KOPT-K1 (cell line): ENCODE results near the gene YIF1B.
"Not testable (repeated sequence)": the region's sequence is repeated elsewhere in the genome, so short reads cannot be mapped to it uniquely, and the experiment has no call there.

Source experiments
- H3K27ac ChIP-seq: fragments of 200-600 bp; sonication (generic); 2 replicates; pipeline ENCODE4 v1.5.1; 2016; ENCODE audit warnings: antibody characterized with exemption, mild to moderate bottlenecking, low read depth, low read length; ENCODE audit not compliant: poor library complexity, severe bottlenecking
- H3K36me3 ChIP-seq: fragments of 200-600 bp; sonication (generic); 2 replicates; pipeline ENCODE4 v1.5.1; 2017; ENCODE audit warnings: antibody characterized with exemption, mild to moderate bottlenecking, low read length, moderate library complexity; ENCODE audit not compliant: insufficient read depth
- H3K9me3 ChIP-seq: fragments of 200-600 bp; sonication (generic); 2 replicates; pipeline ENCODE4 v1.5.1; 2017; ENCODE audit warnings: antibody characterized with exemption, low read length, mild to moderate bottlenecking; ENCODE audit not compliant: insufficient read depth, poor library complexity, severe bottlenecking

YIF1B gene

DNA sequence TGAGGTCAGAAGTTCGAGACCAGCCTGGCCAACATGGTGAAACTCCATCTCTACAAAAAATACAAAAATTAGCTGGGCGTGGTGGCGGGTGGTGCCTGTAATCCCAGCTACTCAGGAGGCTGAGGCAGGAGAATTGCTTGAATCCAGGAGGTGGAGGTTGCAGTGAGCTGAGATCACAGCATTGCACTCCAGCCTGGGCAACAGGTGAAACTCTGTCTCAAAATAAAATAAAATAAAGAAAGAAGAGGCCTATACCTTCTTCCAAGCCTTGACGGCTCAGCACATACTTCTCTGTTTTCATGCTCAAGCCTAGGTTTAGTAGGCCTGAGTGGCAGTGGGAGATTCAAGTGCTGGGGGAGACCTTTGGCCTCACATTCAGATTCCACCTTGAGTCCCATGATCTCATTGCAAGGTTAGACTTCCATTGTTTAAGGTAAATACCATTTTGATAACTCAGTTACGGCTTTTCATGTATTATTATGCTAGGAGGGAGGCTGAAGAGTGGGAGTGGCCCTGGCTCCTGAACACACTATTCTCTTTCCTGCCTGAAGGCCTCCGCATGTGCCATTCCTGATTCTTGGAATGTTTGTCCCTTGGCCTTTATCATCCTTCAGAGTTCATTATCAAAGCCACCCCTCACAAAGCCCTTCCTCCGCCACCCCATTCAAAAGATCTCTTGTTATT is 53.0 kb downstream of the YIF1B start:
- Histone ChIP-seq H3K36me3 (no peaks in the 10 kb centered on the region), H3K27ac (no peak overlapping the region)

DNA sequence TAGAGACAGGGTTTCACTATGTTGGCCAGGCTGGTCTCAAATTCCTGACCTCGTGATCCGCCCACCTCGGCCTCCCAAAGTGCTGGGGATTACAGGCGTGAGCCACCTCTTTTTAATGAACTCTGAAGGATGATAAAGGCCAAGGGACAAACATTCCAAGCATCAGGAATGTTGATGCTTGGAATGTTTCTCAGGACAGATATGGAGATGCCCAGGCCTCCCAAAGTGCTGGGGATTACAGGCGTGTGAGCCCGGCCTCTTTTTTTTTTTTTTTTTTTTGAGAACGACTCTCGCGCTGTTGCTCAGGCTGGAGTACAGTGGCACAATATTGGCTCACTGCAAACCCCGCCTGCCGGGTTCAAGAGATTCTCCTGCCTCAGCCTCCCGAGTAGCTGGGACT is 53.8 kb downstream of the YIF1B start:
- not testable (repeated sequence) for H3K27ac ChIP-seq, H3K36me3 ChIP-seq

More for the DNA sequence above, 53.0 kb downstream of the YIF1B start:
- no peaks in the 10 kb centered on the region for H3K9me3 ChIP-seq

DNA sequence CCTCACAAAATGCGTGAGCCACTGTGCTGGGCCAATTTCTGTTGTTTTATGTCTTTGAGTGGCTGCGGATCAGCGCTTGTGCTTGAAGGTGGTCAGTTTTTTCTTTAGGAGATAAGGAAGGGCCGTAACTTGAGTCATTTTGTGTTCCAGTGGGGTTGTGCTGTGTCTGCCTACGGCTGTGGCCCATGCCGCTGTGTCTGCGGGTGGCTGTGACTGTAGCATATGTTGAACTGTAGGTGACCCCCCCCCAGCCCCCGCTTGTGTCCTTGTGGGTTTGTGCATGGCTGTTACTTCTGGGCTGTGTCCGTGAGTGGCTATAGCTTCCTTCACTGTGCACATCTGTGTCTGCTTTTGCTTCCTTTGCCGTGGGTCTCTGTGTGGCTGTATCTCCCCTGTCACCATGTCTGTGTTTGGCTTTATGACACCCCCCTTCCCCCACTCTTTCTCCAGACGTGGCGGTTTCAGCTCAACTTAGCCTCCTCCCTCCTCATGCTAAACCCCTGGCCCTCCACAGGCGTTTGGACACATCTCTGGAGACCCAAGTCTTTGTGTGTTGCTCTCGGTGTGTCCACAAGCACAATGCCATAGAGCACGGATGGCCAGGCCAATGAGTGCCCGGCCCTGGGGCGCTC is 60.2 kb downstream of the YIF1B start:
- H3K9me3 ChIP-seq: no peaks in the 10 kb centered on the region
- no peaks in the 10 kb centered on the region for H3K36me3 ChIP-seq
- no peak overlapping the region for H3K27ac ChIP-seq

More for the DNA sequence above, 53.8 kb downstream of the YIF1B start:
- not testable (repeated sequence) for H3K9me3 ChIP-seq

DNA sequence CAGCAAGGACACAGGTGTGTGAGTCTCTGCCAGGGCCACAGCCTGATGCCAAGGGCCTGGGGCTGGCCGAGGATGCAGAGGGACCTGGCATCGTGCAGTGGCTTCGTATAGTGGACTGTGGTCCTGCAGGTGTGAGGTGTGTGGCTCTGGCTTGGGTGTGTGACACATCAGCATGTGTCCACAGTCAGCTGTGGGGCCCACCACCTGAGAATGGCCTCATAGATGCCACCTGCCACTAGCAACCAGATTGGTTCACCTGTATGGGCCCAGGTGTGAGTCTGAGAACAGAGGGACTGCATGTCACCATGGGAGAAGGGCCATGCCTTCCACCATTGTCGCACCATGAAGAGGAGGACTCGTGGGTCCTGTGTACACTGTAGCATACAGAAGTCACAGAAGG is 62.0 kb downstream of the YIF1B start:
- Histone ChIP-seq H3K9me3 (no peaks in the 10 kb centered on the region), H3K36me3 (no peaks in the 10 kb centered on the region), H3K27ac (no peak overlapping the region)
